B cell (primary cell): ENCODE data around the gene GEMIN2. TPM values are rescaled to one million over a fixed set of nuclear protein-coding genes. Genes with fewer than 3 reads are reported as not detected.
"Not testable (repeated sequence)": the region's sequence is repeated elsewhere in the genome, so short reads cannot be mapped to it uniquely, and the experiment has no call there.

Source experiments
- ATAC-seq: fragments of 200-7000 bp; cut with Tn5 transposase; one replicate; pipeline ENCODE4 v1.10.0; 2021; ENCODE audit warnings: low read depth, mild to moderate bottlenecking, moderate number of reproducible peaks, moderate library complexity
- CTCF ChIA-PET: fragments of 350-600 bp; sonication (Branson Sonifier 250); formaldehyde crosslinking; loops from one replicate; lab custom pipeline; 2021; ENCODE audit warnings: antibody characterized with exemption, inconsistent platforms; lab: Charles Lee
- POLR2A ChIA-PET: fragments of 350-600 bp; sonication (Branson Sonifier 250); formaldehyde crosslinking; loops from one replicate; lab custom pipeline; 2021; ENCODE audit warnings: antibody characterized with exemption; lab: Charles Lee
- DNase-seq: peaks from one replicate; pipeline ENCODE4 v3.0.0; 2013
- H2AFZ ChIP-seq: 2 replicates; pipeline ENCODE4 v1.6.1; 2012; ENCODE audit warnings: mild to moderate bottlenecking, low read depth, low read length; ENCODE audit not compliant: insufficient read depth, poor library complexity, severe bottlenecking
- H3K27ac ChIP-seq, 2 donors: 1 replicate in 1 of 2; 2 replicates in 1 of 2; pipeline ENCODE4 v1.5.1; 2012 to 2013; ENCODE audit warnings: low read length in 2 of 2, mild to moderate bottlenecking in 2 of 2, moderate library complexity in 1 of 2
- H3K27me3 ChIP-seq, 4 experiments: fragments of 200-600 bp in 1 of 4; sonication (generic) in 1 of 4; replicated peaks in 1 of 4; 1 replicate in 2 of 4; 2 replicates in 2 of 4; pipeline versions ENCODE4 v1.6.1 to v1.7.0; 2013 to 2016; ENCODE audit warnings: low read length in 3 of 4, mild to moderate bottlenecking in 2 of 4, mixed read lengths in 1 of 4, moderate library complexity in 1 of 4; ENCODE audit not compliant: insufficient read depth in 4 of 4, control insufficient read depth in 3 of 4; ENCODE audit errors: control extremely low read depth in 1 of 4
- H3K36me3 ChIP-seq, 2 experiments: replicated peaks in 1 of 2; 1 replicate in 1 of 2; 2 replicates in 1 of 2; pipeline versions ENCODE4 v1.6.1 to v1.7.1; 2013; ENCODE audit warnings: low read length in 1 of 2; ENCODE audit not compliant: insufficient read depth in 2 of 2, control insufficient read depth in 1 of 2; ENCODE audit errors: control extremely low read depth in 1 of 2, extremely low read depth in 1 of 2
- H3K4me1 ChIP-seq, 2 donors: fragments of 200-600 bp in 1 of 2; sonication (generic) in 1 of 2; 1 replicate in 1 of 2; 2 replicates in 1 of 2; pipeline versions ENCODE4 v1.5.1 to v1.6.1; 2013 to 2017; ENCODE audit warnings: low read length in 2 of 2; ENCODE audit not compliant: control insufficient read depth in 2 of 2, insufficient read depth in 2 of 2
- H3K4me2 ChIP-seq: replicated peaks from 2 replicates; pipeline ENCODE3; 2012; ENCODE audit warnings: mild to moderate bottlenecking, low read depth, low read length; ENCODE audit not compliant: poor library complexity, severe bottlenecking
- H3K4me3 ChIP-seq, 5 experiments: fragments of 200-600 bp in 1 of 5; sonication (generic) in 1 of 5; 1 replicate in 3 of 5; 2 replicates in 2 of 5; pipeline versions ENCODE4 v1.5.1 to v1.7.0; 2011 to 2016; ENCODE audit warnings: low read length in 4 of 5, mild to moderate bottlenecking in 4 of 5, low read depth in 2 of 5, control low read depth in 1 of 5, moderate library complexity in 1 of 5; ENCODE audit not compliant: insufficient read depth in 1 of 5; ENCODE audit errors: control extremely low read depth in 1 of 5, extremely low read depth in 1 of 5
- H3K79me2 ChIP-seq: fragments of 200-600 bp; sonication (generic); one replicate; pipeline ENCODE4 v1.6.0; 2016; ENCODE audit warnings: low read length; ENCODE audit not compliant: control insufficient read depth, insufficient read depth
- H3K9ac ChIP-seq: fragments of 200-600 bp; sonication (generic); 2 replicates; pipeline ENCODE4 v1.6.1; 2017; ENCODE audit warnings: mild to moderate bottlenecking, low read length, moderate library complexity
- H3K9me3 ChIP-seq, 3 donors: one replicate each; pipeline versions ENCODE4 v1.6.1 to v1.7.1; 2013; ENCODE audit warnings: low read length in 2 of 3; ENCODE audit not compliant: control insufficient read depth in 2 of 3, insufficient read depth in 1 of 3; ENCODE audit errors: control extremely low read depth in 1 of 3
- H4K20me1 ChIP-seq: 2 replicates; pipeline ENCODE4 v1.6.0; 2012; ENCODE audit warnings: mild to moderate bottlenecking, low read length; ENCODE audit not compliant: insufficient read depth, control insufficient read depth, poor library complexity, severe bottlenecking
- H3K27ac Mint-ChIP-seq: one replicate; pipeline ENCODE4 v1.8.0; 2021; ENCODE audit warnings: mixed read lengths
- H3K27me3 Mint-ChIP-seq: one replicate; pipeline ENCODE4 v1.8.0; 2021; ENCODE audit warnings: mixed read lengths
- H3K4me1 Mint-ChIP-seq: one replicate; pipeline ENCODE4 v1.8.0; 2021; ENCODE audit warnings: mixed read lengths
- H3K4me3 Mint-ChIP-seq: one replicate; pipeline ENCODE4 v1.8.0; 2021; ENCODE audit warnings: mixed read lengths
- H3K9me3 Mint-ChIP-seq: one replicate; pipeline ENCODE4 v1.8.0; 2022; ENCODE audit warnings: mixed read lengths; ENCODE audit not compliant: insufficient read depth
- CTCF ChIP-seq: fragments of 200-600 bp; IDR thresholded peaks from one replicate; pipeline ENCODE4 v1.8.0; 2022; ENCODE audit warnings: antibody characterized with exemption, mild to moderate bottlenecking
- EZH2 ChIP-seq: IDR thresholded peaks from 2 replicates; pipeline ENCODE4 v1.6.1; 2012; ENCODE audit warnings: borderline replicate concordance, low read depth, mild to moderate bottlenecking, moderate library complexity, low read length; ENCODE audit not compliant: insufficient read depth, poor library complexity, severe bottlenecking
- WGBS: methylation state at CpG from one replicate; pipeline ENCODE4 v1.1.5; 2013; ENCODE audit warnings: missing lambda C conversion rate; ENCODE audit not compliant: insufficient coverage; 5-methylcytosine and 5-hydroxymethylcytosine counted together
- intact Hi-C: fragments of 100-400 bp; cut with micrococcal nuclease; formaldehyde crosslinking; loops from one replicate; pipeline ENCODE4 v1.10.0; 2022
- polyA minus RNA-seq: library from RNA; depleted of rRNA, polyadenylated mRNA; stranded (reverse); fragments of >200 nt; gene quantifications from 2 replicates; pipeline ENCODE4 v1.2.3, GENCODE V29; 2012
- polyA plus RNA-seq: library from polyadenylated mRNA; depleted of rRNA; stranded (reverse); fragments of >200 nt; gene quantifications from 2 replicates; pipeline ENCODE4 v1.2.3, GENCODE V29; 2012
- total RNA-seq, 2 donors: library from RNA; stranded (reverse); fragments of 120-200 nt in 1 of 2; gene quantifications; 1 replicate in 1 of 2; 2 replicates in 1 of 2; pipeline versions ENCODE4 v1.2.3 to v1.2.4, GENCODE V29; 2013 to 2022

GEMIN2 gene
- total RNA-seq = 13.4 and 18.2 TPM in 2 replicates
- 24.1 TPM for total RNA-seq (2013)
- 14.4 and 14.9 TPM in 2 replicates for polyA plus RNA-seq
- 11.8 and 16.3 TPM in 2 replicates for polyA minus RNA-seq

GRCh38 chr14:39114073-39114838, at the start of gene GEMIN2:
Gene GEMIN2 (plus strand): TSS chr14:39114323. CDS start chr14:39114339, 16 bp downstream.
- no peak for TF ChIP-seq CTCF
- no peak for TF ChIP-seq EZH2
- peaks cover 27% of the 10 kb centered on the region for H3K4me1 Mint-ChIP-seq
- Histone ChIP-seq H3K4me2 (peak within 1 kb of the TSS; percentile 79), H3K36me3 (peaks cover 0 to 16% of the 10 kb centered on the region in 2 experiments), H3K4me1 (peaks cover 13% of the 10 kb centered on the region in 2 donors), H3K27me3 (no peaks in the 10 kb centered on the region), H2AFZ (peak within 1 kb of the TSS; percentile 85), H4K20me1 (no peaks in the 10 kb centered on the region), H3K27ac (peak within 1 kb of the TSS; percentile 59 to 75), H3K9ac (peak within 1 kb of the TSS; percentile 81), H3K9me3 (no peaks in the 10 kb centered on the region), H3K79me2 (peaks cover 29% of the 10 kb centered on the region), H3K4me3 (peak within 1 kb of the TSS; percentile 68 to 85 (median 83))
- no peaks in the 10 kb centered on the region for H3K27me3 Mint-ChIP-seq
- DNase-seq = peak; percentile 96
- POLR2A ChIA-PET = interaction anchor here (0.7 to 1.3 kb wide), 6 partner anchors 11 to 318 kb away, joined by 3 to 12 read pairs (median 4); partner anchors contain the start of genes FBXO33, PNN, SEC23A and TRAPPC6B
- intact Hi-C loops = loop anchor here (1.0 kb wide), 4 partner anchors 11 to 153 kb away; partner anchors contain the start of genes PNN, SEC23A and TRAPPC6B
- peak within 1 kb of the TSS; percentile 92 for H3K27ac Mint-ChIP-seq
- H3K9me3 Mint-ChIP-seq = no peaks in the 10 kb centered on the region
- peak; percentile 99 for ATAC-seq
- H3K4me3 Mint-ChIP-seq = peak within 1 kb of the TSS; percentile 93
- WGBS = under 1% methylated on average over 32 of the region's 40 CpGs
- CTCF ChIA-PET = interaction anchor here (0.8 to 2.0 kb wide), 4 partner anchors 11 to 318 kb away, joined by 3 to 8 read pairs (median 4); partner anchors contain the start of genes FBXO33, PNN and SEC23A

- H3K4me1 Mint-ChIP-seq, H2AFZ ChIP-seq, H3K27ac ChIP-seq, POLR2A ChIA-PET, H3K9me3 ChIP-seq, H3K4me2 ChIP-seq, H3K27ac Mint-ChIP-seq, CTCF ChIA-PET, H3K4me3 Mint-ChIP-seq, H3K9ac ChIP-seq, H3K27me3 ChIP-seq, H3K27me3 Mint-ChIP-seq, H3K4me3 ChIP-seq, ATAC-seq, H3K4me1 ChIP-seq, H3K9me3 Mint-ChIP-seq, DNase-seq, intact Hi-C loops, H4K20me1 ChIP-seq: not testable (repeated sequence)
- WGBS = 96% methylated on average over 7 of the region's 7 CpGs
- Histone ChIP-seq H3K79me2 (peaks cover 12% of the 10 kb centered on the region), H3K36me3 (peaks cover 9 to 41% of the 10 kb centered on the region in 2 experiments)
Observed at GRCh38 chr14:39069169-39069805, 44.8 kb upstream of the GEMIN2 start.
